EH (cell line): ENCODE measurements around the gene HDAC4.

Source experiments
- DNase-seq: peaks from one replicate; pipeline ENCODE4 v3.0.0-alpha.2; 2015; ENCODE audit warnings: low read depth

HDAC4 gene

DNA sequence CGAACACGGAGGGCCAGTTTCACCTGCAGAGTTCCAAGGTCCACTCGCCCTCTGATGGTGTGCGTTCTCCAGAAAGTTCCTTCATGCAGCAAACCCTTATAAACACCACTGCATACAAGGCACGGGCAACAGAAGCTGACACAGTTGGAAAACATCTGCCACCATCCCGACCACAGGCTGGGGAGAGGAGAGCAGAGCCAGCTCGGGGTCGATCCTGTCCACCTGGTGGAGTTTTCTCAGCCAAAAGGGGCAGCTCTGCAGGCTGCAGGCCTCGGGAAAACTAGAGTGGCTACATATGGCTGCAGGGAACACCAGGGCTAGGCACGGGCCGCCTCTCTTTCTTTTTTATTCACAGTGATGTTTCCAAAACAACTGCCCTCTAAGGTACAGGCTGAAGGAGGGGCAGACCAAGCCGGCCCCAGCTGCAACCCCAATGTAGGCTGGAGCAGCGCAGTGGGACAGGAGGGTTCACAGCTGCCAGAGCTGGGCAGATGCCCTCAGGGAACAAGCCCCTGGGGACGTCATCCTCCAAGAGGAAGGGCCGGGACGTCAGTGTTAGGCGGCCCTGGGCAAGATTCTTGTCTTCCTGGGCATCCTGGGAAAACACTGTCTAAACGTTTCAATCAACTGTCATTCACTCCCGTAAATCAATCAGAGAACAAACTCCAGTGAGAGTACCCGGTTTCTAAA is 278.3 kb downstream of the HDAC4 start:
- no peak for DNase-seq

GRCh38 chr2:239121600-239122012 is 279.2 kb downstream of the HDAC4 start:
- no peak for DNase-seq

DNA sequence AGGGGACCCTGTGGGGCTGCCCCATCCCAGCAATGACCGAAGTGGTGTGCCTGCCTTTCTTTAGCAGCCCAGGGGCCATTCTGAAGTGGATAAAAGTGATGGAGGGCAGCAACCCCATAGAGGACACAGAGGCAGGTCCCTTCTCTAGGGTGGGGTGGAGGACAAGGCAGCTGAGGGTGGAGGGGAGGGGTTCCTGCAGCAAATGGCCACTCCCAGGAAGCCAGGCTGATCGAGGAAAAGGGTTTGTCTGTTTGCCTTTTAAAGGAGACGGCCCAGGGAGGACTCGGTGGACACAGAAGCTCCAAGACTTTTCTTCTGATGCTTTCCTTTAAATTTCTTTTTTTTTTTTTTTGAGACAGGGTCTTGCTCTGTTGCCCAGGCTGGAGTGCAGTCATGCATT is 280.2 kb downstream of the HDAC4 start:
- no peak for DNase-seq

DNA sequence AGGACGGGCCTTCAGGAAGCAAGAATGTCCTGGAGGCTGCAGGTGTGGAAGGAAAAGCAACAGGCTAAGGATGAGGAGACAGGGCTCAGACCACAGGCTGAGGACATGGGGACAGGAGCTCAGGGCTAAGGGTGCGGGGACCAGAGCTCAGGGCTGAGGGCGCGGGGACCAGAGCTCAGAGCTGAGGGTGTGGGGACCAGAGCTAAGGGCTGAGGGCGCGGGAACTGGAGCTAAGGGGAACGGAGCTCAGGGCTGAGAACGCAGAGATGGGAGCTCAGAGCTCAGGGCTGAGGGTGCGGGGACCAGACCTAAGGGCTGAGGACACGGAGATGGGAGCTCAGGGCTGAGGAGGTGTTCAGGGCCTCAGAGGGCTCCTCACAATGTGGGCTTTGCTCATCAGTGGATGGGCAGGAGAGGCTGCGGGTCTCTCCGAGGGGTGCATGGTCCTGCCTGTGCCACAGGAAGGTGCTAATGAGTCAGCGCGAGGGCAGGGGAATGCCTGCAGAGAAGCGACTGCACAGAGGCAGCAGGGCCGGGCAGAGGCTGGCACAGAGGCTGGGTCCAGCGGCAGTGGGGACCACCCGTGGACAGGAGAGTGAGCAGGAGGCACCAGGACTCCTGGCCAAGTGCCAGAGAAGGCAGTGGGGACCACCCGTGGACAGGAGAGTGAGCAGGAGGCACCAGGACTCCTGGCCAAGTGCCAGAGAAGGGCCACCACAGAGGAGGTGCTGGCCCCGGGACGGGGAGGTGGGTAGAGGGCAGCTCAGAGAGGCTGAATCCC is 281.3 kb downstream of the HDAC4 start:
- DNase-seq, result no peak

GRCh38 chr2:239118675-239119211 is 282.1 kb downstream of the HDAC4 start:
- DNase-seq, result no peak

DNA sequence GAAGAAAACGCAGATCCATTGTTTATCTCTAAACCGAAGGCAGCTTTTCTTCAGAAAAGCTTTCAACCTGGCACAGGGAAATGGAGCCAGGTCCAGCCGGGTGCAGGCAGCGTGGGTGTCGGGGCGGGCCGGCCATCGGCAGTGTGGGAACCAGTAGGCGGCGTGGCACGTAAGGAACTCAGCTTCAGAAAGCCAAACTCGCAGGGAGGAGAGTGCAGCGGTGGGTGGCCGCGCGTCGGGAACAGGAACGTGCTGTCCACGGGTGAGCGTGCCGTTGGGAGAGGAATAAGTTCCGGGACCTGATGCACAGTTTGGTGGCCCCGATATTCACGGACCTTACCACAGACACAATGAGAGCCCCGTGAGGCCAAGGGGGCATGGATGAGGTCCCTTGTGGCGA is 282.6 kb downstream of the HDAC4 start:
- no peak for DNase-seq

DNA sequence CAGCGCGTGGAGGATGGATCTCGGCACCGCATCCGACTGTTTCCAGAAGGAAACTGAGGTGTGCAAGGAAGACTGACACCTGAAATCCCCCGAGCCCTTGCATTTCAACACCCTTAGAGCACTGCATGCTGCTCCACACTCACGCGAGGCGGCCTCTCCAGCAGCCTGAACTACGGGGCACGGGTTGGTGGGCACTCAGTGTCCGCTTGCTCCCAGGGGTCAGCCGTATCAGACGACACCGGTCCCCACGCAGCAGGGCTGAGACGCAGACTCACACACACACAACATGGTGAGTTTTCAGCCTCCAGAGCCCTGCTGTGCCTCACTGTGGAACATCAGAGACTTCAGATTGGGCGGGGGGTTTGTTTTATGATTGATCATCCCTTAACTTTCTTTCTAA is 283.0 kb downstream of the HDAC4 start:
- DNase-seq, result no peak

GRCh38 chr2:239116456-239117246 is 284.2 kb downstream of the HDAC4 start:
- DNase-seq, result peak; percentile 38

DNA sequence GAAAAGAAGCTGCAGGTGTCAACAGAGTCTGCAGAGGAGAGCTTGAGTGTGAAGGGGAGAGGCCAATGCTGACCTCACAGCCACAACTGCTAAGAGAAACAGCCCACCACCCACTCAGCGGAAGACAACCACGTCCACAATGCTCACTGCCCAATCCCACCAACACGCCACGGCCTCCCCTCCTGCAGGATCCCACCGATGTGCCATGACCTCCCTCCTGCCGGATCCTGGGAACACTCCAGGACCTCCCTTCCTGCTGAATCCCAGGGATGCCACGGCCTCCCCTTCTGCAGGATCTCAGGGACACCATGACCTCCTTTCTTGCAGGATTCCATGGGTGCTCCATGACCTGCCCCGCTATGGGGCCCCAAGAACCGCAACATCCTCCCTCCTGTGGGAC is 285.2 kb downstream of the HDAC4 start:
- no peak for DNase-seq

GRCh38 chr2:239114616-239115265 is 286.1 kb downstream of the HDAC4 start:
- DNase-seq, result no peak

GRCh38 chr2:239114119-239114581 is 286.7 kb downstream of the HDAC4 start:
- peak; percentile 15 for DNase-seq

GRCh38 chr2:239113615-239114014 is 287.2 kb downstream of the HDAC4 start:
- DNase-seq, result no peak

- DNase-seq, result no peak
Observed at GRCh38 chr2:239113171-239113570, 287.6 kb downstream of the HDAC4 start.

DNA sequence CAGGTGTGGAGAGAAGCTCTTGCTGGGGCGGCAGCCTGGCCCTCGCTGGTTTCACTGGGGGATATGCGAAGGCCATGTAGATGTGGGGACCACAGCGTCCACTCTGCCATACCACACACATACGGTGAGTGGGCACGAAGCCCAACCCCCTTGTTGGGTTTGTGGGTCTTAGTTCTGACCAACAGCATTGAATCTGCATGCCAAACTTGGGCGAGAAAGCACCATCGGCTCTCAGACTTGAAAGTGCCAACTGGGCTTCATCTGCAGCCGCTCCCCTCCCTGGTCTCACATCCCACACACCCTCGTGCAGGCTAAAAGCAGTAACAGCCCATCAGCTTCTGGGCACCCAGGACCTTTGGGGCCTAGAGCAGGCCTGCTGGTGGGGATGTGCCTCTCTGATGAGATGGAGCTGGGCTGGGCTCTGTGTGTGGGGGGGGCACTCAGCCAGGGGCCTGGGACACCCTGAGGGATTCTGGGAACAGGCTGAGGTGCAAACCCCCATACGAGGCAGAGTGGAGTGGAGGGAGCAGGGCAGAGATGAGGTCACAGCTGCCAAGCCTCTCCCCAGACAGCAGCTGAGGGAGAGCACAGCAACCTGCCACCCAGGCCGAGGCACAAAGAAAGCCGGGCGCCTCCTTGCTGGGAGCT is 288.6 kb downstream of the HDAC4 start:
- DNase-seq, result no peak

DNA sequence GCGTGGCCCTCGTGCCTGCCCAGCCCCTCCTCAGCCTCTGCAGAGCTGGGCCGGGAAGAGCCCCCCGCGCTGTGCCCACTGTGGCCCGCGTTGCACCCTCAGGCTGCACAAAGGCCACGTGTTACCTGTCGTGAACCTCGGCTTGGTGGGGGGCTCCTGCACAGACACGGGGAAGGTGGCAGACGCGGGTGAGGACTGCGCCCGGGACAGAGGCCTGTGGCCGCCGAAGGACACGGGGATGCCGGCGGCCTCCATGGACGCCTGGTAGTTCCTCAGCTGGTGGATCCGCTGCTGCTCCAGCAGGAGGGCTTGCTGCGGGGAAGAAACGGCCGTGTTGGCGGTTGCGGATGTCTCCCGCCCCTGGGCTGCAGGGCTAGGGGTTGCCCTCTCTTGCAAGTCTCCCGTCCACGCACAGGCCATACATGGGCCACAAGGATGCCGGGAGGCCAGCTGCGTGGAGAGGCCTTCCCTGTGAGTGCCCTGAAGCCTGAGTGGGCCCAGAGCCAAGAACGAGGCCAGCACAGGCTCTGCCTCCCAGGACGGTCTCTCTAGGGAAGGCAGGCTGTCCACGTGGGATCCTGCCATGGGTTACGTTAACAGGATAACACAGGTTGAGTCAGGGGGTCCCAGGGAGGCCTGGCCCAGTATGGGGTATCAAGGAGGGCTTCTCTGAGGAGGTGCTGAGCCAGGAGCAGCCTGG is 289.3 kb downstream of the HDAC4 start:
- no peak for DNase-seq

- DNase-seq, result no peak
Observed at GRCh38 chr2:239110595-239111048, 290.2 kb downstream of the HDAC4 start.

- no peak for DNase-seq
Observed at GRCh38 chr2:239109928-239110545, 290.8 kb downstream of the HDAC4 start.

- peak; percentile 19 for DNase-seq
Observed at GRCh38 chr2:239109041-239109927, 291.5 kb downstream of the HDAC4 start.

DNA sequence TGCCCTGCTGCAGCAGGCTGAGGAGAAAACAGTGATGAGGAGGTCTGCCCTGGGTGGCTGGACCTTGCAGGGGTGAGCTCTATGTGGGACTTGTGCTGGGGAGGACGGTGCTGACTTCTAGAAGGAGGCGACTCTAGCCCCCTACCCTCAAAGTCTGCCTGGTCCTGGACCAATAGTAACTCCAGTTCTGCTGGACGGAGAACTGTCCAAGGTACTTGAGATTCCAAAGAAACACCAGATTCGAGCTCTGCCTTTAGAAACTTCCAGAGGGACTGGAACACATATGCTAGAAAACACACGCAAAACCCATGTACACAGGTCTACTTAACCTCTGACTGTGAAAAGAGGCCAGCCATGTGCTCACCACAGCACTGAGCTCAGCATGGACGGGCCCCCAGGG is 292.4 kb downstream of the HDAC4 start:
- DNase-seq, result no peak
